NCI-H128 (cell line): ENCODE measurements around the gene RALGPS1.
"Not testable (repeated sequence)": the region's sequence is repeated elsewhere in the genome, so short reads cannot be mapped to it uniquely, and the experiment has no call there.

Experiments
- DNase-seq: peaks from one replicate; lab custom pipeline; 2025; ENCODE audit not compliant: unreplicated experiment; lab: John Stamatoyannopoulos, UW

RALGPS1 gene

DNA sequence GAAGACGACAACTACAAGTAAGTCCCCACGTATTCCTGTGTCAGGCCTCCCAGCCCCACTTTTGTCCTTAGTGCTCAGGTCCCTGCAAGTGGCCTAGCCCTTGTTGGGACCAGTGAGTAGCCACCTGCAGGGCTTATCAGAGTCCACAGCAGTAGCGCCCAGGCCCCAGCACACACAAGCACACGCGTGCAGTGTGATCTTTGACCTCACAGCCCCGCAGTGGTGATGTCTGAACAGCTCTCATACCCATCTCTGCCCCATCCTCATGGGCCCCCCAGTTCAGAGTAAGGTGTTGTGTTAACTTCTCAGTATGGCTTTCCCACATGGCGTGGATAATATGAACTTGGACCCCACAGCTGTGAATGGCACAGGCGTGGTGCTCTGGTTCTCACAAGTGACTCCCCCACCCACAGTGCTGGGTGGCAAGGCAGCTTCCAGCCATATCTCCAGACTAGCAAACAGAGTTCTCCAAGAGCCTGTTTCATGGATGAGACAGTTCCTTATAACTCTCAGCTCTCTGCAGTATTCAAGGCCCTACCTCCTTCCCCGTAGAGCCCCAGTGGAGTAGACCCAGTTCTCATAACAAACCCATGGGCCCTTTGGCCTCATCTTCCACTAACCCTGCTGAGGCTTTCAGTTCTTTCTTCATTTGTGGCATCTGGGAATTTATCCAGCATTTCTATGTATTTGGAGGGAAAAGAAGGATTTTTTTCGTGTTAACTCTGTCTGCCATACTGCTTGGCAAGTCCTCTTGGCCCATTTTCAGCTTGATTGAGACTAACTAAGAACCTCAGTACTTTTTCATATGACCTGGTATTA, 254.4 kb downstream of the RALGPS1 start:
- no peak for DNase-seq

GRCh38 chr9:127169575-127169883, 254.9 kb downstream of the RALGPS1 start:
- DNase-seq: no peak

GRCh38 chr9:127170103-127170502, 255.5 kb downstream of the RALGPS1 start:
- DNase-seq: no peak

- no peak for DNase-seq
Observed at GRCh38 chr9:127170652-127171051, 256.1 kb downstream of the RALGPS1 start.

GRCh38 chr9:127171348-127171747, 256.8 kb downstream of the RALGPS1 start:
- DNase-seq: not testable (repeated sequence)

GRCh38 chr9:127172066-127172707, 257.6 kb downstream of the RALGPS1 start:
- no peak for DNase-seq

DNA sequence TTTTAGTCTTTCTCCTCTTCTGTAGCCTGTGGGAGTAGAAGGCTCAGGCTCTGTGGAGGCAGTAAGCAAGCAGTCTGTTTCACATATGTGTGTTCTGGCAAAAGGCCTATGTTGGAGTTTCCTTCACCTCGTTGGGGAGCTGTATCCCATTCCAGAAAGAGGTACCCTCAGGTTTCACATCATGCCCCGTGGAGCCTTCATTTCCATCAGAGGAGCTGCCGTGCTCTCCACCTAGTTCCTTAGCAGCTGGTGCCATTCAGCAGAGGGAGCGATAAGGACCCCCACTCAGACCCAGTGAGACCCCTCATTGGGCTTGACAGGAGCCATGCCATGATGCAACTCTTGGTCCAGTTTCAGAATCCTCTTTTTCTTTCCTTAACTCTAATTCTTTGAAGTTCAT, 258.5 kb downstream of the RALGPS1 start:
- DNase-seq: no peak

- no peak for DNase-seq
Observed at GRCh38 chr9:127174386-127175318, 260.1 kb downstream of the RALGPS1 start.

DNA sequence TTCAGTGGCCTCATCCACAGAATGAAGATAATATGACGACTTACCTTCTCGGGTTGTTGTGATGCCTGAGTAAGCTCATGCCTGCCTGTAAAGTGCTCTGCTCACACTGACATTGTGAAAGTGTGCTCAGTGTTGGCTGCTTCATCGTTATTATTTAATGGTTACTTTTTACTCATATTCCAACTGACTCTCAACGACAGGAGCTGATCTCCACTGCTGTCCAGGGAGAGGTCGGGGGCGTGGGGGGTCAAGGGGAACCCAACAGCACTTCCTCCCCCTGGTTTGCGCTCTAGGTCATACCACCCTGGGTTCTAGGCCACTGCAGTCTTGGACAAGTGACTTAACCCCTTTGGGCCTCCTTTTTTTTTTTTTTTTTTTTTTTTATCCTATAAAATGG, 260.7 kb downstream of the RALGPS1 start:
- no peak for DNase-seq

DNA sequence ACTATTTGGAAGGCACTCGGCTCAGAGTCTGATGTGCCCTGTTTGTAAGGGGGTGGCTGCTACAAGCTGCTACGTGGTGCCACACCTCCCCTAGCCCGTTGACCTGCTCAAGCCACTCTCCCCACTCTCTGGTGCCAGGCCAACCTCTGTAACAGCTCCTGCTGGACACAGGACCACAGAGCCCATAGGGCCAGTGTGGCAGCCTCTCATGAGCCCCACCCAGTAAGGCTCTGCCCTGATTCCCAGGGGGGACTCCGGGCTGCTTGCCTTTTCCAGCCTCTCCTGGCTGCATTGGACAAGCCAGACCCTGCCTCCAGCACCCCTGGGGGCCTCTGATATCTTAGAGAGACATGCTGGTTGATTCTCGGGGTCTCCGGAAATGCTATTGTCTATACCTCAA, 261.2 kb downstream of the RALGPS1 start:
- no peak for DNase-seq

GRCh38 chr9:127176631-127177030, 262.0 kb downstream of the RALGPS1 start:
- DNase-seq: no peak

- DNase-seq: no peak
Observed at GRCh38 chr9:127177231-127177630, 262.6 kb downstream of the RALGPS1 start.

- DNase-seq: no peak
Observed at GRCh38 chr9:127177665-127178265, 263.2 kb downstream of the RALGPS1 start.

- no peak for DNase-seq
Observed at GRCh38 chr9:127178686-127179632, 264.4 kb downstream of the RALGPS1 start.

- no peak for DNase-seq
Observed at GRCh38 chr9:127179633-127180441, 265.3 kb downstream of the RALGPS1 start.

DNA sequence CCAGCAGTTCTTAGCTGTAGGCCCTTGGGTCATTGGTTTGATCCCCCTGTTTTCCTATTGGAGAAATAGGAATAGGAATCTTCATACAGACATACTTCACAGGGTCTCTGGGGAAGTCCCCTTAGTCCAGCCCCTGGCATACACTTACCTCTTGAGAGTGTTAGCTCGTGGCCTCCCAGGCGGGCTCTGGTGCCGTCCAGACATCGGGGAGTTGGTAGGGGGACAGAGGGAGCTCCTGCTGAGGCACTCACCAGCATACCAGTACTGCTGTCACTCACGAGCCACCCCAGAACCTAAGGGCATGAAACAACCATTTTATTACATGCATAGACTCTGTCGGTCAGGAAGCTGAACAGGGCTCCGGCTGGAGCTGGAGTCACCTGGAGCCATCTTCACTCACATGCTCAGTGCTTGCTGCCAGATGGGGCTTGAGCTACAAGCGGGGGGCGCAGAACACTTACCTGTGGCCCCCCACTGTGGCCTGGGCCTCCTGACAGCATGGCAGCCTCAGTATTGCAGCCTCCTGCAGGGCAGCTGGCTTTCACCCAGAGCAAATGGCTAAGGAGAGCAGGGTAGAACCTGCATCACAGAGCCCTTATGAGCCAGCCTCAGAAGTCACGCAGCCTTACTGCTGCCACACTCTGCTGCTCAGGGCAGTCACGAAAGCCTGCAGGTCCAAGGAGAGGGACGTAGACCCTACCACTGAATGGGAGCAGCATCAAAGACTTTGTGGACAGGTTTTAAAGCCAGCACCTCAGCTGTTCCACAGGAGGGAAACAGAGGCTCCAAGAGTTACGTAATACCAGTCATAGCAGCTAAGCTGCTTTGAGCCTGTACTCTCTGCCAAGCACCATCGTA, 266.1 kb downstream of the RALGPS1 start:
- DNase-seq: no peak

DNA sequence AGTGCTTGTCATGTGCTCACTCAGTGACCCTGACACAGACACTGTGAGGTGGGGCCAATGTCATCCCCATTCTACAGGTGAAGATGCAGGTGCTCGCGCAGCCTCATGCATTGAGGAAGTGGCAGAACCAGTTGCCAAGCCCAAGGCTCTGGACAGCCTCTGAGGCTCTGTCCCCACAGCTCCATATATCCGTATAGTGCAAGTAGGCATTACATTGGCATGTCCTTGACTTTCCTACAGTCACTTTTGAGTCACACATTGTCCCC, 266.7 kb downstream of the RALGPS1 start:
- DNase-seq: no peak

DNA sequence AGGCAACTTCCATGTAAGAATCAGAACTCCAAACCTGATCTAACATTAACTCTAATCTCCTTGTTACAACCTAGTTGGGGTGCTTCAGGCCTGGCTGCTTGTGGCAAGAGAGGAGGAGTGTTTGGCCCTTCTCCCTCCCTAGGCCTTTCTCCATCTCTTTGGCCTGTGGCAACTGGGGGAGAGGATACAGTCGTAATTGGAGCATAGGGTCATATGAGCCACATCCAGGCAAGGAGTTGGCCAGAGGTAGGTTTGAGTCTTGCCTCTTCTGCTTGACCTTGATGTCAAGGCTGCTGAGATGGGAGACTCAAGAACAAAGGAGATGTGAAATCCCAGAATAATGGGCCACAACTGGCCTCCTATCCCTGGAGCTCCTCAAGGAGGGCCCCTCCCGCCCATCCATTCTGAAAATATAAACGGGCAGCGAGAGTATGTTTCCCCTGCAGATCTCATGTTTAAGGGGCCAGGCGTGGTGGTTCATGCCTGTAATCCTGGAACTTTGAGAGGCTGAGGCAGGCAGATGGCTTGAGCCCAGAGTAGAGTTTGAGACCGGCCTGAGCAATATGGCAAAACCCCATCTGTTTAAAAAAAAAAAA, 267.1 kb downstream of the RALGPS1 start:
- no peak for DNase-seq
